OCI-LY1 (cell line): Measurements from ENCODE around the gene PTGES.

Source experiments
- EZH2 ChIP-seq: fragments of 200-600 bp; sonication (generic), shearing (Covaris generic); IDR thresholded peaks from 2 replicates; pipeline ENCODE4 v1.8.0; 2017; ENCODE audit warnings: borderline replicate concordance, mixed run types, mild to moderate bottlenecking, antibody characterized with exemption, low read length, moderate library complexity, mixed read lengths
- TF ChIP-seq, protein P1 (sequence below): fragments of 200-600 bp; sonication (generic), shearing (Covaris generic); IDR thresholded peaks from 2 replicates; pipeline ENCODE4 v1.5.1; 2017; ENCODE audit warnings: mild to moderate bottlenecking, antibody characterized with exemption, low read length, moderate library complexity, mixed read lengths

DNA sequence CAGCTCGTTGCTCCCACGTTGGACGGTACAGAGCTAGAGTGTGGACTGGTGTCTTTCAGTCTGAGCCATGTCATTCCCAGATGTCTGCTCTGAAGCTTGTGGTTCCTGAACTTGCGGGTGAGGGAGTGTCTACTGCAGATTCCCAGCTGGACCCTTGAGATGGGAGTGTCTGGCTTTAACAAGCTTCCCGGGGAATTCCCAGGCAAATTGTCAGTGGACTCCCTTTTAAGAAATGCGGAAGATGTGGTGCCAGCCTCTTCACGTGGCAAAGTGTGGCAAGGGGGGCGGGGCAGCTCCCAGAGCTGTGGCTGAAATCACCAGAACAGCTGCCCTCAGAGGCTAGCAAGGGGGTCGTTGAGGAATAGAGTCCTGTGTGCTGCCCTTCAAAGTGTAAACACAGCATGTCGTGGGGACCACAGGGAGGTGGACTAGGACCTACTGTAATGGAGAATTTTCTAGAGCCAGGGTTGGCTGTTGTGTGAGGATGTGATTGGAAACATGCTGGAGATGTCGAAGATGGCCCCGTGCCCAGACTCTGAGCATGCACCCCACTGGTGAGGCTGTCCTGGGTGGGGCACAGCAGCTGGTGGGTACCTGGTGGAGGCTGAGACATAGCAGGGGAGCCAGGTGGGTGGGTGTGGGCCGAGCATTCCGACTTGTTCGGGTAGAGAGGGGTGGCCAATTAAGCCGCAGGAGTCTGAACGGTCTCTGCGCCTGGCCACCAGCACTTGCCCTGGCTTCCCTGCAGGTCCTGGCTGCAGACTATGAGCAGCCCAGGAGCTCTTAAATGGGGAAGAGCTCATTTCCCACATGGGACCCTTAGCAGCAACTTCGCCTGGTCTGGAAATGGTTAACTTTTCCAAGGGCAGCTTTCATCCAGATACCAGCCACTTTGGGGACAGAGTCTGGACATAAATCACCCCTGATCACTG lies 50.0 kb downstream of the PTGES start:
- TF ChIP-seq, protein P1, sequence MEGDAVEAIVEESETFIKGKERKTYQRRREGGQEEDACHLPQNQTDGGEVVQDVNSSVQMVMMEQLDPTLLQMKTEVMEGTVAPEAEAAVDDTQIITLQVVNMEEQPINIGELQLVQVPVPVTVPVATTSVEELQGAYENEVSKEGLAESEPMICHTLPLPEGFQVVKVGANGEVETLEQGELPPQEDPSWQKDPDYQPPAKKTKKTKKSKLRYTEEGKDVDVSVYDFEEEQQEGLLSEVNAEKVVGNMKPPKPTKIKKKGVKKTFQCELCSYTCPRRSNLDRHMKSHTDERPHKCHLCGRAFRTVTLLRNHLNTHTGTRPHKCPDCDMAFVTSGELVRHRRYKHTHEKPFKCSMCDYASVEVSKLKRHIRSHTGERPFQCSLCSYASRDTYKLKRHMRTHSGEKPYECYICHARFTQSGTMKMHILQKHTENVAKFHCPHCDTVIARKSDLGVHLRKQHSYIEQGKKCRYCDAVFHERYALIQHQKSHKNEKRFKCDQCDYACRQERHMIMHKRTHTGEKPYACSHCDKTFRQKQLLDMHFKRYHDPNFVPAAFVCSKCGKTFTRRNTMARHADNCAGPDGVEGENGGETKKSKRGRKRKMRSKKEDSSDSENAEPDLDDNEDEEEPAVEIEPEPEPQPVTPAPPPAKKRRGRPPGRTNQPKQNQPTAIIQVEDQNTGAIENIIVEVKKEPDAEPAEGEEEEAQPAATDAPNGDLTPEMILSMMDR, result no peak
- no peak for TF ChIP-seq EZH2
